CD14-positive monocyte (primary cell): Measurements from ENCODE around the gene UNC5C. TPM values are rescaled to one million over a fixed set of nuclear protein-coding genes. Genes with fewer than 3 reads are reported as not detected.

Experiments used
- DNase-seq, 3 donors: peaks; one replicate each; pipeline ENCODE4 v3.0.0-alpha.2; 2011 to 2022
- H2AFZ ChIP-seq: 2 replicates; pipeline ENCODE4 v1.6.0; 2012; ENCODE audit warnings: mild to moderate bottlenecking, low read depth, low read length, inconsistent platforms; ENCODE audit not compliant: insufficient read depth, poor library complexity, severe bottlenecking
- H3K27ac ChIP-seq, 2 donors: 1 replicate in 1 of 2; 2 replicates in 1 of 2; pipeline ENCODE4 v1.5.1; 2012 to 2013; ENCODE audit warnings: low read length in 2 of 2, control low read depth in 1 of 2, inconsistent platforms in 1 of 2, low read depth in 1 of 2, mild to moderate bottlenecking in 1 of 2
- H3K27me3 ChIP-seq, 2 donors: one replicate each; pipeline versions ENCODE4 v1.6.0 to v1.6.1; 2011 to 2013; ENCODE audit warnings: low read length in 2 of 2; ENCODE audit not compliant: control insufficient read depth in 2 of 2, insufficient read depth in 2 of 2
- H3K36me3 ChIP-seq, 2 donors: replicated peaks in 1 of 2; 1 replicate in 1 of 2; 2 replicates in 1 of 2; pipeline versions ENCODE4 v1.5.1 to v1.6.1; 2012 to 2013; ENCODE audit warnings: low read length in 2 of 2, control low read depth in 1 of 2, inconsistent platforms in 1 of 2, mild to moderate bottlenecking in 1 of 2; ENCODE audit not compliant: insufficient read depth in 2 of 2, control insufficient read depth in 1 of 2
- H3K4me1 ChIP-seq, 2 donors: 1 replicate in 1 of 2; 2 replicates in 1 of 2; pipeline versions ENCODE4 v1.5.1 to v1.6.1; 2012 to 2013; ENCODE audit warnings: low read length in 2 of 2, control low read depth in 1 of 2, inconsistent platforms in 1 of 2, mild to moderate bottlenecking in 1 of 2, moderate library complexity in 1 of 2; ENCODE audit not compliant: insufficient read depth in 2 of 2, control insufficient read depth in 1 of 2
- H3K4me2 ChIP-seq: replicated peaks from 2 replicates; pipeline ENCODE3; 2012; ENCODE audit warnings: low read length, moderate library complexity, mild to moderate bottlenecking; ENCODE audit not compliant: poor library complexity, severe bottlenecking; ENCODE audit errors: extremely low read depth
- H3K4me3 ChIP-seq, 3 experiments: fragments of 200-600 bp in 1 of 3; sonication (generic) in 1 of 3; replicated peaks in 1 of 3; 1 replicate in 2 of 3; 2 replicates in 1 of 3; pipeline ENCODE4 v1.5.1; 2011 to 2013; ENCODE audit warnings: low read length in 3 of 3, mild to moderate bottlenecking in 3 of 3, control low read depth in 2 of 3, low read depth in 2 of 3, inconsistent platforms in 1 of 3, moderate library complexity in 1 of 3
- H3K79me2 ChIP-seq: 2 replicates; pipeline ENCODE4 v1.6.0; 2012; ENCODE audit warnings: mild to moderate bottlenecking, control low read depth, inconsistent platforms, low read length, moderate library complexity; ENCODE audit not compliant: insufficient read depth
- H3K9ac ChIP-seq: 2 replicates; pipeline ENCODE4 v1.6.0; 2017; ENCODE audit warnings: low read length, mild to moderate bottlenecking; ENCODE audit not compliant: insufficient read depth, poor library complexity, severe bottlenecking
- H3K9me3 ChIP-seq, 2 donors: replicated peaks in 1 of 2; 1 replicate in 1 of 2; 2 replicates in 1 of 2; pipeline versions ENCODE4 v1.5.1 to v1.6.1; 2012 to 2013; ENCODE audit warnings: low read length in 2 of 2, control low read depth in 1 of 2; ENCODE audit not compliant: control insufficient read depth in 1 of 2, insufficient read depth in 1 of 2
- H4K20me1 ChIP-seq: 2 replicates; pipeline ENCODE4 v1.6.0; 2012; ENCODE audit warnings: mild to moderate bottlenecking, low read length, control low read depth, moderate library complexity; ENCODE audit not compliant: insufficient read depth
- H3K27ac Mint-ChIP-seq, 7 donors: one replicate each; pipeline ENCODE4 v1.8.0; 2020; ENCODE audit warnings: mild to moderate bottlenecking in 7 of 7, mixed read lengths in 7 of 7, moderate library complexity in 6 of 7, inconsistent platforms in 2 of 7
- H3K27me3 Mint-ChIP-seq, 3 donors: one replicate each; pipeline ENCODE4 v1.8.0; 2021 to 2022; ENCODE audit warnings: low read depth in 3 of 3, mild to moderate bottlenecking in 3 of 3, mixed read lengths in 3 of 3, moderate library complexity in 3 of 3, inconsistent platforms in 1 of 3
- H3K36me3 Mint-ChIP-seq, 2 donors: one replicate each; pipeline ENCODE4 v1.8.0; 2020; ENCODE audit warnings: mixed read lengths in 2 of 2, inconsistent platforms in 1 of 2, mild to moderate bottlenecking in 1 of 2
- H3K4me1 Mint-ChIP-seq: one replicate; pipeline ENCODE4 v1.8.0; 2020; ENCODE audit warnings: mild to moderate bottlenecking, mixed read lengths
- H3K4me3 Mint-ChIP-seq, 2 donors: one replicate each; pipeline ENCODE4 v1.8.0; 2020; ENCODE audit warnings: mild to moderate bottlenecking in 2 of 2, mixed read lengths in 2 of 2, moderate library complexity in 1 of 2
- H3K9me3 Mint-ChIP-seq, 7 donors: one replicate each; pipeline ENCODE4 v1.8.0; 2020 to 2022; ENCODE audit warnings: mixed read lengths in 7 of 7, mild to moderate bottlenecking in 6 of 7, moderate library complexity in 6 of 7, inconsistent platforms in 2 of 7
- WGBS: methylation state at CpG from one replicate; pipeline ENCODE4 v1.1.5; 2013; ENCODE audit warnings: missing lambda C conversion rate; ENCODE audit not compliant: insufficient coverage; 5-methylcytosine and 5-hydroxymethylcytosine counted together
- intact Hi-C, 2 donors: fragments of 100-400 bp; cut with micrococcal nuclease; formaldehyde crosslinking; loops; one replicate each; pipeline versions ENCODE4 v1.15.0 to v1.15.1; 2023
- polyA plus RNA-seq, 3 donors: library from polyadenylated mRNA; depleted of rRNA in 1 of 3; unstranded in 2 of 3; stranded (reverse) in 1 of 3; fragments of 300-500 nt in 2 of 3; fragments of >200 nt in 1 of 3; fragmentation: Illumina TruSeq in 2 of 3; gene quantifications; 1 replicate in 2 of 3; 2 replicates in 1 of 3; pipeline ENCODE4 v1.2.3, GENCODE V29; 2012 to 2021
- TF ChIP-seq, protein P1 (sequence below): fragments of 200-600 bp; IDR thresholded peaks from one replicate; pipeline ENCODE4 v1.8.0; 2022; ENCODE audit warnings: antibody characterized with exemption, mild to moderate bottlenecking

UNC5C gene
- polyA plus RNA-seq, 3 donors = 0.03 TPM; not detected in 2

- 91% methylated on average over 6 of the region's 8 CpGs for WGBS
- H3K27me3 Mint-ChIP-seq = peaks cover 0 to 4% (median 3%) of the 10 kb centered on the region in 3 donors
- Histone ChIP-seq H3K4me2 (no peak overlapping the region), H3K79me2 (no peaks in the 10 kb centered on the region), H3K27ac (no peak overlapping the region), H3K4me1 (no peaks in the 10 kb centered on the region), H3K9ac (no peak overlapping the region), H3K36me3 (no peaks in the 10 kb centered on the region), H4K20me1 (no peaks in the 10 kb centered on the region), H3K27me3 (no peaks in the 10 kb centered on the region), H2AFZ (no peak overlapping the region), H3K4me3 (no peak overlapping the region), H3K9me3 (peaks cover 0 to 5% of the 10 kb centered on the region in 2 donors)
- H3K27ac Mint-ChIP-seq = no peak overlapping the region
- H3K9me3 Mint-ChIP-seq = peaks cover 0 to 10% (median 1%) of the 10 kb centered on the region in 7 donors
- TF ChIP-seq, protein P1, sequence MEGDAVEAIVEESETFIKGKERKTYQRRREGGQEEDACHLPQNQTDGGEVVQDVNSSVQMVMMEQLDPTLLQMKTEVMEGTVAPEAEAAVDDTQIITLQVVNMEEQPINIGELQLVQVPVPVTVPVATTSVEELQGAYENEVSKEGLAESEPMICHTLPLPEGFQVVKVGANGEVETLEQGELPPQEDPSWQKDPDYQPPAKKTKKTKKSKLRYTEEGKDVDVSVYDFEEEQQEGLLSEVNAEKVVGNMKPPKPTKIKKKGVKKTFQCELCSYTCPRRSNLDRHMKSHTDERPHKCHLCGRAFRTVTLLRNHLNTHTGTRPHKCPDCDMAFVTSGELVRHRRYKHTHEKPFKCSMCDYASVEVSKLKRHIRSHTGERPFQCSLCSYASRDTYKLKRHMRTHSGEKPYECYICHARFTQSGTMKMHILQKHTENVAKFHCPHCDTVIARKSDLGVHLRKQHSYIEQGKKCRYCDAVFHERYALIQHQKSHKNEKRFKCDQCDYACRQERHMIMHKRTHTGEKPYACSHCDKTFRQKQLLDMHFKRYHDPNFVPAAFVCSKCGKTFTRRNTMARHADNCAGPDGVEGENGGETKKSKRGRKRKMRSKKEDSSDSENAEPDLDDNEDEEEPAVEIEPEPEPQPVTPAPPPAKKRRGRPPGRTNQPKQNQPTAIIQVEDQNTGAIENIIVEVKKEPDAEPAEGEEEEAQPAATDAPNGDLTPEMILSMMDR = no peak
- H3K4me1 Mint-ChIP-seq = no peaks in the 10 kb centered on the region
- intact Hi-C loops = no loop called here
- DNase-seq = no peak
- H3K36me3 Mint-ChIP-seq = no peaks in the 10 kb centered on the region
- no peak overlapping the region for H3K4me3 Mint-ChIP-seq
Measured at GRCh38 chr4:95462921-95463320, 85.9 kb downstream of the UNC5C start.

- H3K4me1 Mint-ChIP-seq = no peaks in the 10 kb centered on the region
- no peak overlapping the region for H3K9ac ChIP-seq
- no peaks in the 10 kb centered on the region for H3K4me1 ChIP-seq
- TF ChIP-seq, protein P1 = no peak
- intact Hi-C loops = no loop called here
- no peak overlapping the region for H3K4me3 Mint-ChIP-seq
- no peak overlapping the region for H2AFZ ChIP-seq
- H3K9me3 ChIP-seq = no peaks in the 10 kb centered on the region
- H4K20me1 ChIP-seq = no peaks in the 10 kb centered on the region
- H3K4me2 ChIP-seq = no peak overlapping the region
- no peak for DNase-seq
- H3K4me3 ChIP-seq = no peak overlapping the region
- H3K27me3 ChIP-seq = no peaks in the 10 kb centered on the region
- no CpG with 5 or more reads among the region's 4 CpGs for WGBS
- H3K9me3 Mint-ChIP-seq = peaks cover under 1 to 3% (median 2%) of the 10 kb centered on the region in 7 donors
- H3K27me3 Mint-ChIP-seq = peaks cover 0 to 3% (median 0%) of the 10 kb centered on the region in 3 donors
- no peak overlapping the region for H3K27ac Mint-ChIP-seq
- no peaks in the 10 kb centered on the region for H3K36me3 ChIP-seq
- no peaks in the 10 kb centered on the region for H3K36me3 Mint-ChIP-seq
- no peaks in the 10 kb centered on the region for H3K79me2 ChIP-seq
- H3K27ac ChIP-seq = no peak overlapping the region
Measured at GRCh38 chr4:95457353-95457752, 91.4 kb downstream of the UNC5C start.
